GM19035 (cell line): Measurements from ENCODE around the gene ICAM4.

ENCODE experiments used
- ATAC-seq: cut with Tn5 transposase; IDR thresholded peaks from one replicate; pipeline ENCODE4 v1.9.1; 2021; ENCODE audit not compliant: unreplicated experiment

ICAM4 gene

GRCh38 chr19:10290357-10290875 lies 3.7 kb downstream of the ICAM4 start:
- no peak for ATAC-seq

DNA sequence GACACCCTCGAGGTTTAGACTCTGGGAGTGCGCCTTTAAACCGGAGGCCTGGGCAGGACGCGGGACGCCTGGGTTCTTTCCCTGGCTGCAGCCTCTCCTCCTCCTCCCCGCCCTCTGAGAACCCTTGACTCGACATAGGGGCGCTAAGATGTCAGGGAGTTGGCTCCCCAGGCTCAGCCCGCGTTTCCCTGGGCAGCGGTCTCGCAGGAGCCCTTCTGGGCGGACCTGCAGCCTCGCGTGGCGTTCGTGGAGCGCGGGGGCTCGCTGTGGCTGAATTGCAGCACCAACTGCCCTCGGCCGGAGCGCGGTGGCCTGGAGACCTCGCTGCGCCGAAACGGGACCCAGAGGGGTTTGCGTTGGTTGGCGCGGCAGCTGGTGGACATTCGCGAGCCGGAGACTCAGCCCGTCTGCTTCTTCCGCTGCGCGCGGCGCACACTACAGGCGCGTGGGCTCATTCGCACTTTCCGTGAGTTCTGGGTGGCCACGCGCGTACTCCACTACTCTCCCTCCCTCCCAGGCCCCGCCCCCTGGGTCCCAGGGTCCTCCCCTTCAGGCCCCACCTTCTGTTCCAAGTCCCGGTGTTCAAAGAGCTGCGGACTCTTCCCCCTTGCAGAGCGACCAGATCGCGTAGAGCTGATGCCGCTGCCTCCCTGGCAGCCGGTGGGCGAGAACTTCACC lies 4.3 kb downstream of the ICAM4 start:
- ATAC-seq, result no peak

DNA sequence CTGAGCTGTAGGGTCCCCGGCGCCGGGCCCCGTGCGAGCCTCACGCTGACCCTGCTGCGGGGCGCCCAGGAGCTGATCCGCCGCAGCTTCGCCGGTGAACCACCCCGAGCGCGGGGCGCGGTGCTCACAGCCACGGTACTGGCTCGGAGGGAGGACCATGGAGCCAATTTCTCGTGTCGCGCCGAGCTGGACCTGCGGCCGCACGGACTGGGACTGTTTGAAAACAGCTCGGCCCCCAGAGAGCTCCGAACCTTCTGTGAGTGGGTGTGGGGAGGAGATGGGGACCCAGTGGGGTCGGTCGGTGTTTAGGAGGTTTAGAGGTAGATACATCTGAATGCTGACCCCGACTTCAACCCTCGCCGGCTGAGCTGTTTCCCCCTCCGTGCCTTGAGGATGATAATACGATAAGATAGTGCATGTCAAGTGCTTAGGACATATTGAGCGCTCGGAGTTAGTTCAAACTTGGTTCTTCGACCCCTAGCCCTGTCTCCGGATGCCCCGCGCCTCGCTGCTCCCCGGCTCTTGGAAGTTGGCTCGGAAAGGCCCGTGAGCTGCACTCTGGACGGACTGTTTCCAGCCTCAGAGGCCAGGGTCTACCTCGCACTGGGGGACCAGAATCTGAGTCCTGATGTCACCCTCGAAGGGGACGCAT lies 4.9 kb downstream of the ICAM4 start:
- ATAC-seq, result no peak

DNA sequence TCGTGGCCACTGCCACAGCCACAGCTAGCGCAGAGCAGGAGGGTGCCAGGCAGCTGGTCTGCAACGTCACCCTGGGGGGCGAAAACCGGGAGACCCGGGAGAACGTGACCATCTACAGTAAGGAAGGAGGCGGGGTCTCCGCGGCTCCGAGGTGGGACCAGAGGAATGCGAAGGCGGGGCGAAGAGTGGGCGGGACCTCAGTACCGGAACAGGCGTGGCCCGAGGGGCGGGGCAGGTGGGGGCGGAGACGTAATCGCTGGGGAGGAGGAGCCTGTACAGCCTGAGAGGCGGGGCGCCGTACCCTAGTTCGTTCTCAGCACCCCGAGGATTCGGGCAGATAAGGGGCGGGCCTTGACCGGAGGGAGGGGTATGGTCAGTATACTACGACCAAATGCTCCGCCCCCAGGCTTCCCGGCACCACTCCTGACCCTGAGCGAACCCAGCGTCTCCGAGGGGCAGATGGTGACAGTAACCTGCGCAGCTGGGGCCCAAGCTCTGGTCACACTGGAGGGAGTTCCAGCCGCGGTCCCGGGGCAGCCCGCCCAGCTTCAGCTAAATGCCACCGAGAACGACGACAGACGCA lies 5.5 kb downstream of the ICAM4 start:
- peak; percentile 58 for ATAC-seq

DNA sequence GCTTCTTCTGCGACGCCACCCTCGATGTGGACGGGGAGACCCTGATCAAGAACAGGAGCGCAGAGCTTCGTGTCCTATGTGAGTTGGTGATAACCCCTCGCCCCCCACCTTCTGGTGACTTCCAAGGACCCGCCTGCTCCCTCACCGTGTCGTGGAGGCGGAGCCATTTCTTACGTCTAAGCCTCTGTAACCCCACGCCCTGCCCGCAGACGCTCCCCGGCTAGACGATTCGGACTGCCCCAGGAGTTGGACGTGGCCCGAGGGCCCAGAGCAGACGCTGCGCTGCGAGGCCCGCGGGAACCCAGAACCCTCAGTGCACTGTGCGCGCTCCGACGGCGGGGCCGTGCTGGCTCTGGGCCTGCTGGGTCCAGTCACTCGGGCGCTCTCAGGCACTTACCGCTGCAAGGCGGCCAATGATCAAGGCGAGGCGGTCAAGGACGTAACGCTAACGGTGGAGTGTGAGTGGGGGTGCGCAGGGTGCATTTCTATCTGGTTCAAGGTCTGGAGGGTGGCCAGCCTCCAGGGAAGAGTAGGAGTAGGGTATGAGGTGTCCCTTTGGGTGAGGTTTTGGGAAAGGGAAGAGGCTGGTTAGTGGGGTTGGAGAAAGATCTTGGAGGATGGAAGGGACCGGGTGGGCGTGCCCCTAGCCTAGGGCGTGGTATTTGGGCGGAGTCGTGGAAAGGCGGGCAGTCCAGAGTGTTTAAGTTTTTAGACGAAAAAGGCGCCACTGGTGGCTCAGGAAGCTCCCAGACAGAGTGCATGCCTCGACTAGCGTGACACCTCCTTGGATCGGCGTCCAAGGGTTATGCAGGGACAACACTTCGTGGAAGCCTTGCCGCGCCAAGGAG lies 6.3 kb downstream of the ICAM4 start:
- no peak for ATAC-seq

DNA sequence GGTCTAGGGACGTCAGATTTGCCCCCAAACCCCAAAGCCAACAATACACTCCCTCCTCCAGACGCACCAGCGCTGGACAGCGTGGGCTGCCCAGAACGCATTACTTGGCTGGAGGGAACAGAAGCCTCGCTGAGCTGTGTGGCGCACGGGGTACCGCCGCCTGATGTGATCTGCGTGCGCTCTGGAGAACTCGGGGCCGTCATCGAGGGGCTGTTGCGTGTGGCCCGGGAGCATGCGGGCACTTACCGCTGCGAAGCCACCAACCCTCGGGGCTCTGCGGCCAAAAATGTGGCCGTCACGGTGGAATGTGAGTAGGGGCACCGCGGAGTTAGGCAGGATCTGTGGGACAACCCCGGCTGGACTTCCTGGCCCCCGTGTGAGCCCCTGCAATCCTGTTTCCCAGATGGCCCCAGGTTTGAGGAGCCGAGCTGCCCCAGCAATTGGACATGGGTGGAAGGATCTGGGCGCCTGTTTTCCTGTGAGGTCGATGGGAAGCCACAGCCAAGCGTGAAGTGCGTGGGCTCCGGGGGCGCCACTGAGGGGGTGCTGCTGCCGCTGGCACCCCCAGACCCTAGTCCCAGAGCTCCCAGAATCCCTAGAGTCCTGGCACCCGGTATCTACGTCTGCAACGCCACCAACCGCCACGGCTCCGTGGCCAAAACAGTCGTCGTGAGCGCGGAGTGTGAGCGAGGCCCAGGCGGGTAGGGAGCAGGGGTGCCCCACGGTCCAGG lies 7.0 kb downstream of the ICAM4 start:
- ATAC-seq, result no peak

DNA sequence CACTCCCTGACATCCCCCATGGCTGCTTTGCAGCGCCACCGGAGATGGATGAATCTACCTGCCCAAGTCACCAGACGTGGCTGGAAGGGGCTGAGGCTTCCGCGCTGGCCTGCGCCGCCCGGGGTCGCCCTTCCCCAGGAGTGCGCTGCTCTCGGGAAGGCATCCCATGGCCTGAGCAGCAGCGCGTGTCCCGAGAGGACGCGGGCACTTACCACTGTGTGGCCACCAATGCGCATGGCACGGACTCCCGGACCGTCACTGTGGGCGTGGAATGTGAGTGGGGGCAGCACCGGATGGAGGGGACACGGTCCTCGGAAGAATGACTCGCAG lies 7.6 kb downstream of the ICAM4 start:
- ATAC-seq, result no peak

- peak; percentile 40 for ATAC-seq
Measured at GRCh38 chr19:10295305-10295846, 8.6 kb downstream of the ICAM4 start.

GRCh38 chr19:10295847-10296591 lies 9.3 kb downstream of the ICAM4 start:
- no peak for ATAC-seq

DNA sequence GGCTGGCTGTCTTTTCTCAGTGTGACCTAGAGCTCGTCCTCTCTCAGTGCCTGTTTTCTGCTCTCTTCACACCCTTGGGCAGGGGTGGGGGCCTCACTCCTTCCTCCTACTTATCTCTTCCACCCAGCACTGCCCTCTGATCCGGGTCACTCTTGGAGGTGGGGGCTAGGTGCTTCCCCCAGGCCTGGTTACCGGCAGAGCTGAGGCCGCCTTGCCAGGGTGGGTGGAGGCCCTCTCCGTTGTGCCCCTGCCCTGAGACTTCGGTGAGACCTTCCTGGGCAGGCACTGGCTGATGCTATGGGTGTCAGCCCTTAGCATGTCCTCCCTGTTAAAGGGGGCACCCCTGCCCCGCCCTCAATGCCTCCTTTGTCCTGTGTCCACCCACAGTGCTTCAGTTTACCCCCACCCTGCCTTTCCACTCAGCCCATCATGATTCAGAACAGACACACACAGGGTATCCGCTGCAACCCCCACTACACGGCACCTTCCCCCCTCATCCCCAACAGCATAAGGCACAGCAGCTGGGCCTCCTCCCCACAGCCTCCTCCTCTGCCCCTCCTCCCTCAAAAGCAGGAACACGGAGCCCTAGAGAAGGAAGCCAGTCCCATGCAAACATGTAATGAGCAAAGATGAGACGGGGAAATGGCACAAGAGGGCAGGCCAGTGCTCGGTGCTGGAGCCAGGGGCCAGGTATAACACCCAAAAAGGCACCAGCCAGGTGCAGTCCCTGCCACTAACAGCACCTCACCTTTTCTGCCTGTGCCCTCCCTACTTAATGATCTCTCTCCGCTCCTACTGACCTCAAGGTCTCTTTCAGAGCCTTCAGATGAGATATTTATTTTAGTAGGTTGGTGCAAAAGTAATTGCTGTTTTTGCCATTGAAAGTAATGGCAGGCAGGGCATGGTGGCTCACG lies 13.0 kb downstream of the ICAM4 start:
- no peak for ATAC-seq

DNA sequence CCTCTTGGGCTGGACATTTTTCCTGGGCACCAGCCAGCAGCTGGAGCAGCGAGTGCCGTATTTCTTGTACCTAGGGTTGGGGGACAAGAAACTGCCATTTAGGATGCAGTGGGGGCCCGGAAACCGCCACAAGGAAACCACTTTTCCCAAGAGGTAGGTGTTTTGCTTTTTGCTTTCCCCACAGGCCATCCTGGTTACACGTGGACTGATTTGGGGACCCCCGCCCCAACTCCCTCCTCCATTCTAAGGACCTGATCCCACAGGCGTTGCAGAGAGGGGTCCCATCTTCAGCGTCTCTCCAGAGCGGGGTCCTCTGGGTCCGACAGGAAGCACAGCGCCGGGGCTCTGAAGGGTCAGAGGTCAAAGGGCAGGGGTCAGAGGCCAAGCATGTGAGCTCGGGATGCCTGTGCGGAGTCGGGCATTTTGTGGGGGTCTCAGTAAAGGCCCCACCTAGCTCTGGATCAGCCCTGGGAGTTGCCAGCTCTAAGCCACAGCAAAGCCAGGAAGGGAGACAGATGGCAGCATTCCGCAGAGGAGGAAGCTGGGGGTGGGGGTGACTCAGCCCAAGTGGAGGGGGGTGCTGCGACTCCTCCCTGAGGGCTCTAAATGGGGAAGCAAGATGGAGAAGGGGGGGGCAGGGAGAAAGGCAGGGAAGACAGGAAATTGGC lies 18.5 kb downstream of the ICAM4 start:
- no peak for ATAC-seq

DNA sequence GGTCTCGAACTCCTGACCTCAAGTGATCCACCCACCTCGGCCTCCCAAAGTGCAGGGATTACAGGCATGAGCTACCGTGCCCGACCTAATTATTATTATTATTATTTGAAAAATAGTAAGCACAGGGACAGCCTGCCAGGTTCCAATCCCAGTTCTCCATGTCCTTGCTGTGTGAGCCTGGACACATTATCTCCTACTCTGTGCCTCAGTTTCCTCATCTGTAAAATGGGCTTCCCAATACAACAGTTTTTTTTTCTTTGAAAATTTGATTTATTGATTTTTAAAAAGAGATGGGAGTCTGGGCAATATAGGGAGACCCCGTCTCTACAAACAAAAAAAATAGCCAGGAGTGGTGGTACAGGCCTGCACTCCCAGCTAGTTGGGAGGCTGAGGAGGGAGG lies 19.6 kb downstream of the ICAM4 start:
- ATAC-seq, result no peak

DNA sequence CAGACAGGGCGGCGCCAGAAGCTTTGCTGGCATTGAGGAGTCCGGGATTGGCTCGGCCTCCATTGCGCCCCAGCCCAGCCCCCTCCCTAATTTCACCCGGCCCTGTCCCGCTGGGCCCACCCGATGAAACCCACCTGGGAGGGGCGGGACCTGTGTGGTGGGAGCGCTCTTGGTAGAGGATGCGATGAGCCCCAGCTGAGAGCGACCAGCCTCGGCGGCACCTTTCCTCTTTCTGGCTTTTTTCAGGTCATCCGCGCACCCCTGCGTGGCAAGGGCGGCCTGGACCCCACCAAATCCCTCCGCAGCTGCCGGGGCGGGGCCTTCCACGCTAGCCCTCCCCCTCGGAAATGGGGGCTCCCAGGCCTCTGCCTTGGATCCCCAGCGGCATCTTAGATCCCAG lies 22.7 kb downstream of the ICAM4 start, which contains the start of gene ZGLP1:
Gene ZGLP1, minus strand, starts transcription at position 393 of the 400 bp plus-strand sequence.
- ATAC-seq, result no peak

DNA sequence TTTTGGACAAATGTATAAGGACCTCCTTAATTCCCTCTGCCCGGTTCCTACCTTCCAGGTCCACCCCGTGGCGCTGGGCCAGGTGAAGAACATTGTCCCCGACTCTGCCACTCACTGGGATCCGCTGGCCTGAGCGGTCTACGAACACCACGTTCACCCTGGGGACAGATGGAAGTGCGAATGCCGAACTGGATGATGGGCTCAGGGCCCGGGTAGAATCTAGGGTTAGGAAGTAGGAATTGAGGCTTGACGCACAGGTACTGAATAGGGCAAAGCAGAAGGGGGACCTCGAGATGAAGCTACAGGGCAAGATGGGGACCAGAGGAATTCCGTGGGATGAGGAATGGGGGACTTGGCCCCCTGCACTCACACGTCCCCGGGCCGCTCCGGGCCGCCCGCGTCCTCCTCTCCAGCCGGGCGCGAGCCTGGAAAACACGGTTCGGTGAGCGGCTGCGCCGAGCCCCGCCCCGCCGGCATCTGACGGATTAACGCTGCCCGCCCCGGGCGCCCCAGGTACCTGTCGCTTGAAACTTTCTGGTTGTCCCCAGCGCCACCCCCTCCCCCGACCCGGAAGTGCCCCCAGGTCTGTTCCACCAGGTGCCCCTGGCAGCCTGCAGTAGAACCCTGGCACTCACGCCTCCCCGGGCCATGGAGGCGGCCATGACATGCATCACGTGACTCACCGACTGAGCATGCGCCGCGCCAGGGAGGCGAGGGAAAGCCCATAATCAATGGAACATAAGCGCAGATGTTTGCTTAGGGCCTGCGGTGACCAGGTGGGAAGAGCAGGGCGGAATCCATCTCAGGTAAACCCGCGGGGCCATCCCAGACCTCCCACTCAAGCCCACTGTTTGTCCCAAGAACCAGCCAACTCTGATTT lies 28.8 kb downstream of the ICAM4 start, which contains the start of gene FDX2:
Gene FDX2, minus strand, starts transcription at position 681 of the 880 bp plus-strand sequence. Its CDS starts 19 bp downstream, at position 662.
- peak; percentile 83 for ATAC-seq

DNA sequence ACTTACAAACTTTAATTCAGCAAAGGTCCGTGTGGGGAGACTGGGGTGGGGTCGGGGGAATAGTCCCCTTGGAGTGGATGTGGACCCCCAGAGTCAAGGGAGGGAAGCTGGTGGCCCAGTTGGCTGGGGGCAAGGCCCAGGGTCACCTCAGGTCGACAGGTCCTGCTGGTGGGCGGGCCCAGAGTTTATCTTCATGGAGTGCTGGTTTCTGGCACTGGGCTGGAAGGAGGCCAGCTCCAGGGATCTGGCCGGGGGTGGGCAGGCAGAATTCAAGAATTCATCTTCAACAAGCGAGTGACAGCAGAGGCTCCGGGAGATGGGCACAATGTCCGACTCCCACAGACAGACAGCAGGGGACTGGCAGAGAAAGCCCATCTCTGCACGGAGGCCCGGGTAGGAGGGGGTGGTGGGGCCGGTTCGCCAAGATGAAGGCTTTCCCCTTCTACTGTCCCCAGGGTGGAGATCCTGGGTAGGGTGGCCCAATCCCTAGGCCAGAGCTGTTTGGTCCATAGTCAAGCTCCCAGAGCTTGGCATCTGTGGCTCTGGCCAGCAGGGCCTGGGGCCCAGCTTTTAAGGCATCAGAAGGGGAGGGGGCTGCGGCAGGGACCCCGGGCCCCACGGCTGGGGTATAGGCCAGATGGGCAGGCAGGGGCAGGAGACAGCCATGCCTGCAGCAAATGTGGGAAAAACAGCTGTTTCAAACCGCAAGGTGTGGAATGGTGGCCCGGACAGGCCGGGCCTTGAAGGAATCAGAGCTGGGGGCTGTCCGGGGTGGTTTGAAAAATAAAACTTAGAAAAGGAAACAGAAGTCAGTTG lies 29.7 kb downstream of the ICAM4 start:
- ATAC-seq, result no peak
